ENCODE data around the gene PIK3C2A. TPM values are rescaled to one million over a fixed set of nuclear protein-coding genes. Genes with fewer than 3 reads are reported as not detected.

The PIK3C2A gene
- total RNA-seq, 2 donors from 2014 or later: 108 to 109 TPM

GRCh38 chr11:17185938-17186337 lies 21.8 kb downstream of the PIK3C2A start:
- H3K36me3 ChIP-seq (ENCODE audit: control insufficient read depth, insufficient read depth, low read length): peaks cover 32% of the 10 kb centered on the region
- Mint-ChIP-seq H3K27me3 (ENCODE audit: insufficient read depth) (no peaks in the 10 kb centered on the region), H3K27ac (peak overlapping the region; percentile 28), H3K36me3 (ENCODE audit: low read depth) (peaks cover 15% of the 10 kb centered on the region), H3K4me3 (no peak overlapping the region), H3K9me3 (no peaks in the 10 kb centered on the region), H3K4me1 (peaks cover 14% of the 10 kb centered on the region)
- no peaks in the 10 kb centered on the region for H3K9me3 ChIP-seq (ENCODE audit: control insufficient read depth, low read length)
- H3K4me1 ChIP-seq (ENCODE audit: control insufficient read depth, insufficient read depth, low read length): peaks cover 9% of the 10 kb centered on the region
- no peak overlapping the region for H3K27ac ChIP-seq (ENCODE audit: low read depth, low read length)
- DNase-seq: no peak
- no peak overlapping the region for H3K9ac ChIP-seq (ENCODE audit: extremely low read depth, low read length, poor library complexity, severe bottlenecking)
- H3K27me3 ChIP-seq (ENCODE audit: control insufficient read depth, insufficient read depth, low read length, poor library complexity, severe bottlenecking): no peaks in the 10 kb centered on the region
- 90 to 96% methylated on average over 2 of the region's 2 CpGs for WGBS, 2 experiments (ENCODE audit: insufficient coverage in 1 of 2, insufficient read length in 1 of 2)
- TF ChIP-seq CTCF (conservative IDR thresholded peaks at IDR 0.05): no peak
- H3K4me3 ChIP-seq (ENCODE audit: low read length): no peak overlapping the region

GRCh38 chr11:17184882-17185587 lies 22.8 kb downstream of the PIK3C2A start:
- Mint-ChIP-seq H3K4me1 (peaks cover 14% of the 10 kb centered on the region), H3K9me3 (no peaks in the 10 kb centered on the region), H3K27me3 (ENCODE audit: insufficient read depth) (no peaks in the 10 kb centered on the region), H3K4me3 (no peak overlapping the region), H3K36me3 (ENCODE audit: low read depth) (peaks cover 15% of the 10 kb centered on the region), H3K27ac (no peak overlapping the region)
- Histone ChIP-seq H3K36me3 (ENCODE audit: control insufficient read depth, insufficient read depth, low read length) (peaks cover 29% of the 10 kb centered on the region), H3K27ac (ENCODE audit: low read depth, low read length) (no peak overlapping the region), H3K27me3 (ENCODE audit: control insufficient read depth, insufficient read depth, low read length, poor library complexity, severe bottlenecking) (no peaks in the 10 kb centered on the region), H3K4me1 (ENCODE audit: control insufficient read depth, insufficient read depth, low read length) (peaks cover 9% of the 10 kb centered on the region), H3K9ac (ENCODE audit: extremely low read depth, low read length, poor library complexity, severe bottlenecking) (no peak overlapping the region), H3K4me3 (ENCODE audit: low read length) (no peak overlapping the region), H3K9me3 (ENCODE audit: control insufficient read depth, low read length) (no peaks in the 10 kb centered on the region)
- no peak for TF ChIP-seq CTCF (conservative IDR thresholded peaks at IDR 0.05)
- 88% methylated on average over 1 of the region's 2 CpGs; no CpG with 5 or more reads in 1 of the 2 experiments for WGBS, 2 experiments (ENCODE audit: insufficient coverage in 1 of 2, insufficient read length in 1 of 2)
- DNase-seq: no peak

GRCh38 chr11:17183836-17184235 lies 23.9 kb downstream of the PIK3C2A start:
- H3K4me3 Mint-ChIP-seq: no peak overlapping the region
- peaks cover 36% of the 10 kb centered on the region for H3K36me3 ChIP-seq (ENCODE audit: control insufficient read depth, insufficient read depth, low read length)
- peaks cover 14% of the 10 kb centered on the region for H3K4me1 Mint-ChIP-seq
- H3K9ac ChIP-seq (ENCODE audit: extremely low read depth, low read length, poor library complexity, severe bottlenecking): no peak overlapping the region
- WGBS, 2 experiments (ENCODE audit: insufficient coverage in 1 of 2, insufficient read length in 1 of 2): 94% methylated on average over 1 of the region's 1 CpG; no CpG with 5 or more reads in 1 of the 2 experiments
- H3K27ac Mint-ChIP-seq: no peak overlapping the region
- H3K27ac ChIP-seq (ENCODE audit: low read depth, low read length): no peak overlapping the region
- no peak for TF ChIP-seq CTCF (conservative IDR thresholded peaks at IDR 0.05)
- no peaks in the 10 kb centered on the region for H3K27me3 ChIP-seq (ENCODE audit: control insufficient read depth, insufficient read depth, low read length, poor library complexity, severe bottlenecking)
- H3K4me3 ChIP-seq (ENCODE audit: low read length): no peak overlapping the region
- H3K9me3 ChIP-seq (ENCODE audit: control insufficient read depth, low read length): no peaks in the 10 kb centered on the region
- peaks cover 16% of the 10 kb centered on the region for H3K36me3 Mint-ChIP-seq (ENCODE audit: low read depth)
- H3K9me3 Mint-ChIP-seq: no peaks in the 10 kb centered on the region
- H3K4me1 ChIP-seq (ENCODE audit: control insufficient read depth, insufficient read depth, low read length): peaks cover 8% of the 10 kb centered on the region
- no peaks in the 10 kb centered on the region for H3K27me3 Mint-ChIP-seq (ENCODE audit: insufficient read depth)
- no peak for DNase-seq

All from endodermal cell (in vitro differentiated cells).